ENCODE results near the gene NTMT1.
A peak's percentile ranks its signal among the peaks of the same experiment; 100 is the strongest.

NTMT1 gene

DNA sequence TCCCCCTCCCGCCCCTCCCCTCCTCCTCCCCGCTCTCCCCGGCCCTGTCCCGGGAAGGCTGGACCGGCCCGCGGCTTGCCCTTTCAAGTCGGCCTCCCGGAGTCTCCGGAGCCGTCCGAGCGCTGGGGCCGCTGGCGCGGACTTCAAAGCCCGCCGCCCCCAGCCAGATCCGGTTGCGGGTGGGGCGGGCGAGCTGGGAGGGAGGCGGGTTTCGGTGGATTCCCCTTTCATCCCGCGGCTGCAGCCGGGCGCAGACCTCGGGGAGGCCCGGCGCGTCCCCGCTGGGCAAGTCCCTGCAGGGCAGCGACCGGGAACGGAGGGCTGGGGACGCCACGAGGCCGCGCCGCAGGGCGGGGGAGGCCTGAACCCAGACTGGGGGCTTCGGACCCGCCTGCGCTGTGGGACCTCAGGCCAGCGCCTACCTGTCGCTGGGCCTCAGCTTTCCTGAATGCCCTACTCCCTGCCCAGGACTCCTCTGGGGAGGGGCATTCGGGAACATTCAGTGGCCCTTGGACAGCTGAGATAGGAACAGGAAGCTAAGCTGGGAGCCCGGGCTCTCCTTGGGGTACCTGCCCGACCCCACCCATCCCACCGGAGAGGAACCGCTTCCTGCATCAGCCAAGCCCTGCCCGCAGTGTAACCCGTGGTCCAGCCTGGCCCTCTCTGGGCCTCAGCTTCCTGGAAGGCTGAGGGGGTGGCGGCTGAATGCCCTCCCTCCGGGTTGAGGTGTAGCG, 28.4 kb upstream of the NTMT1 start:
- no peak for DNase-seq

DNA sequence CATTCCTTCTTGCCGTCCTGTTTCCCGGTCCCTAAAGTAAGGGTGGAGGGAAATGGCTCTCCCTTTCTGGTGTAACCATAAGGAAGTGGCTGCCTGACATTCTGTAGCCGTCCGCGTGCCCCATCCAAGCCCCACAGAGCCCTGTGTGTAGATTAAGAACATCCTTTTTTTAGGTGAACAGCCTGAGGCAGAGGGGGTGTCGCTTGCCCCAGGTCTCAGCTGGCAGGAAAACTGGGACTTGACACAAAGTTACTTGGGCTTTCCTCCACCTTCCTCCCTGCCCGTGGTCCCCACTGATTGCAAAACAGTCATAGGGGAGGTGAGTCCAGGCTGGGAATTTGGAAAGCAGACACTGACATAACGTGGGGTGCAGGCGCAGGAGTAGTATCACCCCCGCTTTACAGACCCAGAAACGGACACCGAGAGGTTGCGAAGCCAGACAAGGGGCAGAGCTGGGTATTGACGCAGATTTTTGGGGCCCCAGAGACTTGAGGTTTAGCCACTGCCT, 27.8 kb upstream of the NTMT1 start:
- no peak for DNase-seq

DNA sequence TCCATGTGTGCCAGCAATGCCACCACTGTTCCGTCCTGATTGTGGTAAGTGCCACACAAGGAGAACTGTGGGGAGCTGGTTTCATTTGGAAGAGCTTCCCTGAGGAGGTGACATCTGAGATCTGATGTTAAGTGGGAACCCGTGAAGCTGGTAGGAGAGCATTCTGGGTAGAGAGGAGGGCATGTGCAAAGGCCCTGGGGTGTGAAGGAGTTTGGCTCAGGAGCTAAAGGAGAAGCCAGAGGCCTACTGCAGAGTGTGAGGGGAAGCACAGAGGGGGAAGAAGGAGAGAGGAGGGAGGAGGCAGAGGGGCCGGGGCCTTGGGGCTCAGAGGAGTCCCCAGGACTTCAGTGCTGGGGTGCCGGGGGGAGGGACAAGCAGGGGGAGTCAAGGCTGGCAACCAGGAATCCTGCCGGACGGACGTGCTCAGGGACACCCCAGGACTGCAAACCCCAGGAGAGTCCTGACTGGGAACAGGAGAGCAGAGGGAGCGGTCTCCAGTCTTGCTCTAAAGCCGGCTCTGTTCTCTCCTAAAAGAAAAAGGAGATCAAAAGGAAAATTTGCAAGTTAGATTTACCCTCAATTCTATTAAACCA, 24.8 kb upstream of the NTMT1 start:
- DNase-seq = no peak

DNA sequence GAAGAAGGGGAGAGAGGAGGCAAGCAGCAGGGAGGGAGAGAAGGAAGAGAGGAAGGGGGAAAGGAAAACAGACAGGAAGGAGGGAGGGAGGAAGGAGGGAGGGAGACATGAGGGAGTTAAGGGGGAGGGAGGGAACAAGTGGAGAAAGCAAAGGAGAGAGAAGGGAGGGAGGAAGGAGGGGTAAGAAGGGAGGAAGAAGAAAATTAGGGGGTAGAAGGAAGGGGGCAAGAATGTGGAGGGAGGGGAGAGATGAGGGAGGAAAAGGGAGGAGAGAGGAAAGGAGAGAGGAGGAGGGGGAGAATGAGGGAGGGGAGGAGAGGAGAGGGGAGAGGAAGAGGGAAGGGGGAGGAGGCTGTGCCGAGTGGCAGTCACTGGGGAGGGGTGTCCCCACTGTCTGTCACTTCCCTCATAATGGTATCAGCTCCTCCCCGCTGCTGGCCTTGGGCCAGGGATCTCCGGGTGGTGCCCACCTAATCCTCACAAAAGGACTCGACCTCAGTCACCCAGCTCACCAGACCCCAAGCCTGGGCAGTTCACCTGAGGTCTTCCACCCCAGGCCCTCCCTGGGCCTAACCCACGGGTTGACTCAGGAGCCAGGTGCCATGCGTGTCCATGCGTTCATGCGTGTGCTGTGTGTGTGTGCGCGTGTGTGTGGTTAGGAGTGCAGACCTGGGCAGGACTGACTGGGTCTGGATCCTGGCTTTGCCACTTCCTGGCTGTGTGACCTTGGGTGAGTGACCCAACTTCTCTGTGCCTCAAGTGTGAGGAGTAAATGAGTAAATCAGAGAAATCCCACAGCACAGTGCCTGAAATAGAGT, 23.2 kb upstream of the NTMT1 start:
- no peak for DNase-seq

DNA sequence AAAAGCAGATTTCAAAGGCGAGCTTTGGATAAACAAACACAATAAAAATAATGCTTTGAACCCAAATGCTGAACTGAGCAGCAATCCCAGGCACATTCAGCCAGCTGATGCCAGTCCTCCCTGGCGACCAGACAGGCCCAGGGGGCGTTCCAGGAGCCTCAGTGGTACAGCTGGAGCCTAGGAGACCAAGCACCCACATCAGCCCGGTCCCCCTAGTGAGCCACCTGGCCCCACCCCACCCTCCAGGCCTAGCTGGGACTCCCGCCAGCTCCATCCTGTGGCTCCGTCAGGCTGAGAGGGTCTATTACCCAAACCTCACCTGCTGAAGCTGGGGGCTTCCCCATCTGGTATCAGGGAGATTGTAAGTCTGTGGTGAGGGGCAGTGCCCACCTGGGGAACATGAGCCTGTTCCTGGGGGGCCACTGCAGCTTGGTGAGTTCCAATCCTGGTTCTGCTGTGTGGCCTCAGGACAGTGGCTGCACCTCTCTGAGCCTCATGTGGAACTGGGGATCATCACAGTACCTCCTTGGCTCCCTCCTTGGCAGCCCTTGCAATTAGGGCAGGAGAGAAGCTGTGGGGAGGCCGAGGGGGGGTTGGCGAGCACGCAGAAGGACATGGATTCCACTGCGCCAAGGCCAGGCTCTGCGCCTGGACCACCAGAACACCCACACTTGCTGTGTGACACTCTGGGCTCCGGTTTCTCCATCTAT, 21.8 kb upstream of the NTMT1 start:
- no peak for DNase-seq

DNA sequence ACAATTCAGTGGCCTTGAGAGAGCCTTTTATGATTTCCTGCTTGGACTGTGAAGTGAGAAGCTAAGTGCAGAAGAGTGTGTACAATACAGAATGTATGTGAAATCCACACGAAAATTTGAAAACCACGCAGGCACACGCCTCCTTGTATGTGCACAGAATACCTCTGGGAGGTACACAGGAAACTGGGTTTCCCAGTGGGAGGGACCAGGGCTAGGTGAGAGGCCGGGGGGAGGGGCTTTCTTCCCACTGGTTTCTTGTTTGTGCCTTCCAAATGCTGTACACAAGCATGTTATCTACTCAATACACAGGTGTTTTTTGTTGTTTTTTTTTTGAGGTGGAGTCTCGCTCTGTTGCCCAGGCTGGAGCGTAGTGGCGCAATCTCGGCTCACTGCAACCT, 21.2 kb upstream of the NTMT1 start:
- DNase-seq = no peak

DNA sequence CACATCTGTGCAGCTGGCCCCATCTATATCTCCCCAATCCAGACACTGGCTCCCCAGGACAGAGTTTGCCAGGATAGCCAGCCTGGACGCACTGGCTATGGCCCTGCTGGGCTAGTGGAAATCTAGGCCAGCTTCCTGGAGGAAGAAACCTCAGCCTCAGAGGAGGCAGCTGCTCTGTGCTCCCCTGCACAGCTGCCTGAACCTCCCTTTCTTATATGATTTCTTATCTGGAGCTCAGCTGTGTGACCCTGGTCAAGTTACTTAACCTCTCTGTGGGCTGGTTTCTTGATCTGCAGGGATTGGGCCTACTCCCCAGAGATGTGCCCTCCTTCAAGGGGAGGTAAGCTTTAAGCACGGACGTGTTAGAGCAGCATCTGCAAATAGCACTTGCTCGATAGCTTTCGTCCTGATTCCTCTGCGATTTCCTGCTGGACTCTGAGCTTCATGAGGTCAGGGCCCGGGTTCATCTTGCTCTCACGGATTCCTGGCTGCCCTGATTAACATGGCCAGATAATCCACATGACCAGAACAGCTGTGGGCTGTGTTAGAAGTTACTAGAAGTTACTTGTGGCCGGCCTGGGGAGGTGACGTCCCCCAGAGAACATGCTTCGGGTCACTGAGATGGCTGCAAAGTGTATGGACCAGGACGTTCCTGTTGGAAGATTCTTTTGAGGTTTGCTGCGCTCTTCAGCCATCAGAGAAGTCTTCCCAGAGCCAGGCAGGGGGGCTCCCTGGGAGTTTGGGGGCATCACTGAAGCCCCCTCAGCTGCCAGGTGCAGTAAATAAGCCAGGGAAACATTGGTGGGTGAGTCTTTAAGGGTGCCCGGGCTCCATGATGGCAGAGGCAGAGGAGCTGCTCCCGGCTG, 19.6 kb upstream of the NTMT1 start:
- DNase-seq = no peak

DNA sequence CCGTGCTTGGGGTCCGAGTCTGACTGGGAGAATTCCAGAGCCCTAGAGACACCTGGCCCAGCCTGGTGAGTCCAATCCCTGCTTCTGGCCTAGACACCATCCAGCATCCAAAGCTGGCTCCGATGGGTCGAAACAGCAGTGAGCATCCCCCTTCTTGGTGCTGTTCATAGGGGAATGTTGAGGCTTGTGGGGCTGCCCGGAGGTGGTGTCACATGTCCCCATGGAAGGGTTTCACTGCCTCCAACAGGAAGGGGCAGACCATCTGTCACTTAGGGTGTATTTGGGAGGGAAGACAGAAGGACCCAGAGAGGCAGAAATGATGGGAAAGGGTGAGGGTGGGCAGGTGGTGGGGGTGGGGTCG, 19.0 kb upstream of the NTMT1 start:
- no peak for DNase-seq

DNA sequence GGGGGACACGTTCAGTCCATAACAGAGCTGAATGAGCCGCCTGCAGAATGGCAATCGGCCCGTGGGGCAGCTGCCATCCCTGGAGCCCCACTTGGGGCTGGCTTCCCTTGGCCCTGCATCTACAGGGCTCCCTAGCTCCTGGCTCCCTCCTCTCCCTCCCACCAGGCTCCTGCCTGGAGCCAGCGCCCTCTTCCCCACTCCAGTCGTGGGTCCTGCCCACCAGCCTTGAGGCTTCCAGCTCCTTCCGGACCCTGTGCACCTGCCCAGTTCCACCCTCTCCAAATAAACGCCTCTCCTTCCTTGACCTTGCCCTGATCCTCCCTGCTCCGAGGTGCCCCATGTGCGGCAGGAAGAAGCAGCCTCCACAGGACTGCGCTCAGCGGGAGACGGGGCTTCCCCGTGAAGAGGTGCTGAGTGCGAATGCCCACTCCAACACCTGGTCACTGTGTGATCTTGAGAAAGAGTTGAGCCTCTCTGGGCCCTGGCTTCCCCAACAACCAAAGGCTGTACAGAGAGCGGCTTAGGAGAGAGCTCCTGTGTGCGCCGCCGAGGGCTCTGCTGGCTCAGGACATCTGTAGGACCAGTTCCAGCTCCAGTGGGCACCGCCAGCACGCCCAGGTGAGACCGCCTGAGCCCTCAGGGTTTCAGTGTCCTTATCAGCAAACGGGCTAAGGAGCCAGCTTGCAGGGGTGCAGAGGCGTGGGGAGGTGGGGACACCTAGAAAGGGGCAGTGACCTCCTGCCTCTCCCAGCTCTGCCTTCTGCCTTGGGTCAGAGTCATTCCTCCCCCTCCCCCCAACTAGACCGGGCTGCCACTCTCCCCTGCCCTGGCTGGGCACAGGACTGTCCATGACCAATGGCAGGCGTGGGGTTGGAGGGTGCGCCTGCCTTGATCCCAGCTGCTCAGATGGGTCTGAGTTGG, 17.1 kb upstream of the NTMT1 start:
- DNase-seq = no peak

DNA sequence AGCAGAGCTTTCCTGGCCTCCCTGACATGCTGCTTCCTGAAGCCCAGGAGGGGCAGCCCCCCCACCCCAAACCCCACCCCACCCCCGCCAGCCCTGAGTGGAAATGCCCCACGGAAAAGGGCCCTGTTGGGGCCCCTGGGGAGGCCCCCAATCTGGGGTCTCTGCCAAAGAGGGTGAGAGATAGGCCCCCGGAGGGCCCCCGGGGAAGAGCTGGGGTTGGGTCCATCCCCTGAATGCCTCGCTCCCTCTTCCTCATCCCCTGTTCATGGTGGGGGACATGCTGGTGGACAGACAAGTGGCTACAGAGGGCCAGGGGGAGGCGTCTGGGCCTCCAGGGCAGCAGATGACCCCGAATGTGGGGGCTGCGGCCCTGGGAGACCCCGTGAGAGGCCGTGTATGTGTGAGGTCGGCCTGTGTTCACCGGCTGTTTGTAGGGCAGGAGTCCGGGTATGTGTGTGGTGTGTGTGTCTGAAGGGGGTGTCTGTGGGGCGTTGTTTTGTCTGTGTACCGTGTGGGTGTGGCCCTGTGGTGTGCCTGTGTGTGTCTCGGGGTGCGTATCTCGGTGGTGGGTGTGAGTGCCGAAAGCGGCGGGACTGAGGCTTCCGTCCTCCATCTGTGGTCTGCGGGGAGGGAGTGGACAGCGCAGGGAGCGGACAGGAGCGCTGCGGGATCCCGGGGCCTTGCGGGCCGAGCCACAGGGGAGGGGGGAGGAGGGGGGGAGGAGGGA, 16.3 kb upstream of the NTMT1 start:
- peak; percentile 33 for DNase-seq

DNA sequence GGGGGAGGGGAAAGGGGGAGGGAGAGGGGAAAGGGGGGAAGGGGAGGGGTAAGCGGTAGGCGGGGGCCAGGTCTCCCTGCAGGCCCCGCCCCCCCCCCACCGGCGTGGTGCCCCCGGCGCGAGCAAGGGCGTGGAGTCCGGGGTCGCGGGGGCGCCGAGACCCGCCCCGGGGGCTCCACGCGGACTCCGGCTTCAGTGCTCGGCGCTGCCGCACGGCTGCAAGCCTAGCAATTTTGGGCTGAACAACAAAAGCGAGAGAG, 15.8 kb upstream of the NTMT1 start:
- DNase-seq = no peak

DNA sequence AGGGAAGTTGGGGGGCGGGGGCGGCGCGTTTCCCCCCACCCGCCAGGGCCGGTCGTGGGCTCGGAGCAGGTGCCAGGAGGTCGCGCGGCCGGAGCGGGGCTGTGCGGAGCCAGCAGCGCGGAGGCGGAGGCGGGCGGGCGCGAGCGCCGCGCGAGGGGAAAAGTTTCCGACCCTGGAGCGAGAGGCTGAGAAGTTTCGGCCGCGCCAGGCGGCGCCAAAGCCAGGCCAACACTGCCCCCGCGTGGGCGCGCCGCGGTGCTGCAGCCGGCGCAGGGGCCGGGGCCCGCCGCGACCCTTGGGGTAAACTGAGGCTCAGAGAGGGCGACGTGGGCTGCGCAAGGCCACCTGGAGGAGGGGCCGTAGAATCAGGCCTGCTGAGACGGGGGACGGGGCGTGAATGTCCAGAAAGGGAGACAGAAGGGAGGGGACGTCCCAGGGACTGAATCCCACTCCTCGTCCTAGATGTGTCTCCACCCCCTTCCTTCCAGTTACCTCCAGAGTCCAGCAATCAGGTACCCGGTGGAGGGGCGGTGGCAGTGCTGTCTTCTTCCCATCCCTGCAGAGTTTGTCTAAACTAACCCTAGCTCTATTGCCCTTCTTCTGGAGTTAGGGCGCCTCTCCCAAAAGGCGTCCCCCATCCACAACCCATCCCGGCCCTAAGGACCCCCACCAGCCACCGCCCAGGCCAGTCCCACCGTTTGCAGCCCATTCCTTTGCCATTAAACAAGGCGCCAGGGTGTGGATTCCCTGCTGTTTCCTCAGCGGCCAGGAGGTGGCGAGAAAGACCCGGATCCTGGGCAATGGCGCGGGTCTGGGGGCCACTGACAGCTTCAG, 15.3 kb upstream of the NTMT1 start:
- peak; percentile 72 for DNase-seq

DNA sequence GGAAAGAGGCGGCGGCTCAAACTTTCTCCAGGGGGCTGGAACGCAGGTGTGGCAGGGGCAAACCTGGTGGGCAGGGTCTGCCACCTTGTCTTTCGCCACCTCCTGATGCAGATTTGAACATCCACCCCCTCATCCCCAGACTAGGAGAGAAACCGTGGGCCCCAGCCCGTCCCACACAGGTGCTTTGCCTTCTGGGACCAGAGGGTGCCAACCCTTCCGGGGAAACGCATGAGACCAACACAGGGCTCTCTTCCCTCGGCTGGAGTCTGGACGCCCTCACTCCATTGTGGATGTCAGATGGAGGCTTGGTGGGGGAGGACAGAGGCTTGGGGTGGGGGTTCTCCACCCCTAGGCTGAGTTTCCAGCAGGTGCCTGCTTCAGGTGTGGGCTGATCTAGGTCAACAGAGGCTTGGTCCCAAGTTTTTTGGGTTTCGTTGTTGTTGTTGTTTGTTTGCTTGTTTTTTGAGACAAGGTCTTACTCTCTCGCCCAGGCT, 14.6 kb upstream of the NTMT1 start:
- no peak for DNase-seq

DNA sequence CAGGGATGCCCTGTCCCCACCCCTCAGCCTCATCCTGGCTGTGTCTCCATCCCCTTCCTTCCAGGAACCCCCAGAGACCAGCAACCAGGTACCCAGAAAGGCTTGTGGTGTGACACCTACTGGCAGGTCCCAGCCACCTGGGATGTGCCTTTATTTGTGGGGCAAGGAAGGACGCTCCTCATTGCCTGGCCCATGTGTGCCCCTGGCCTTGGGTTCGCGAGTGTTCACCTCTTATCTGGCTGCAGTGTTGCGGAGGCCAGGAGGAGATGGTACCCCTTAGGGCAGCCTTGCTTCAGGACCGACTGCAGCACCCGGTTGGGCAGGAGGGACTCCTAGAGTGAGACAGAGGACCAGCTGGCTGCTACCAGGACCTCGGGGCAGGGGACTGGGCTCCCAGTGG, 13.8 kb upstream of the NTMT1 start:
- DNase-seq = no peak

DNA sequence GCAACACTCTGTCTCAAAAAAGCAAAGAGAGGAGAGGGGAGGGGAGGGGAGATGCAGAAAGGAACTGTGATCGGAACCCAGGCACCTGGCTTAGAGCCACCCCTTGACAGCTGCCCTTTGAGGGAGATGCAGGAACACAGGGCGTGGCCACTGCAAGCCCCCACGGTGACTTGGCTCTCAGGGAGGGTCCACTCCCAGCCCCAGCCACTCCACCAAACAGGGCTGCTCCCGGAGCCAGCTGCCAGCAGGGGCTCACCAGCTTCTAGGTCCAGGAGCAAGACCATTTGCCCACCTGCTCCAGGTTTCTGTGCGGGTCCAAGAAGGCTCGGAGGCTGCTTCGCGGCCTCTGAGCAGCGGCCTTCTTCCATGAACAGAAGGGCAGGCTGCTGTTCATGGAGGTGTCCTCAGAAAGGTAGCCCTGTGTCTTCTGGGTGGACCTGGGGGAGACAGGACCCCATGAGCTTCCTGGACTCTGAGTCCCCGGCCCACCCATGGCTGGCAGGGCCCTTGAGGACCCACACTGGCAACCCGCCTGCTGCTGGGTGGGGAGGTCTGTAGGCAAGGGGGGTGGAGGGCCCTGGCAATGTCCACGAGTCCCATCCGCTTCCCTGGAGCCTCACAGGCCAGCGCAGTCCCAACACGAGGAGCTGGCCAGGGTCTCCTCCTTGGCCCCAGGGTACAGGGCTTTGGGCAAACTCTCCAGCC, 13.0 kb upstream of the NTMT1 start:
- DNase-seq = no peak

DNA sequence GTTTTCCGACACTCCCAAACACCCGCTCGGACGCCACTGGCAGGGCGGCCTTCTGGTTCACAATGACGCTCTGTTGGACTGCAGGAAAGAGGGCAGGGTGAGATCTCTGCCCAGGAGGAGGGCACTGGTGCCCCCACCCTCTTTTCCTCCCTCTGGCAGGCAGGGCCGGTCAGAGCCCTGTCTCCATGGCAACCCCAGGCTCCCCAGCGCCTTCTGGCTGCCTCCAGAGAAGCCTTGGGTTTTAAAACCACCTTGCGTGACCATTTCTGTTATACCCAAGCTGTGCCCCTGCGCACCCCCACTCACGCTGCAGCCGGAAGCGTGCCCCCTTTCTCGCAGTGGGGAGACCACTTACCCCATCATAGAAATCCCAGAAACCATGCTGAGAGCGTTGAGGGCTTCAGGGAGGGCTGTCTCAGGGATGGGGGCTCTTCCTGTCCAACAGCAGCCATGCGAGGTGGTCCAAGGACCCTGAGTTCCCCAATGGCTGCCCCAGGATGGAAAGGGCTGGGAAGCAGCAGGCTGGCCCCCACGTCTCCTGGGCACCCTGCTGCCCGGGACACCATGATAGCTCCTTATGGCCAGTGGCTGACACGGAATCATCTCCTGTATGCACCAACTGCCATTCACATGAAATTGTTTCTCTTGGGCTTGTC, 12.3 kb upstream of the NTMT1 start:
- no peak for DNase-seq

DNA sequence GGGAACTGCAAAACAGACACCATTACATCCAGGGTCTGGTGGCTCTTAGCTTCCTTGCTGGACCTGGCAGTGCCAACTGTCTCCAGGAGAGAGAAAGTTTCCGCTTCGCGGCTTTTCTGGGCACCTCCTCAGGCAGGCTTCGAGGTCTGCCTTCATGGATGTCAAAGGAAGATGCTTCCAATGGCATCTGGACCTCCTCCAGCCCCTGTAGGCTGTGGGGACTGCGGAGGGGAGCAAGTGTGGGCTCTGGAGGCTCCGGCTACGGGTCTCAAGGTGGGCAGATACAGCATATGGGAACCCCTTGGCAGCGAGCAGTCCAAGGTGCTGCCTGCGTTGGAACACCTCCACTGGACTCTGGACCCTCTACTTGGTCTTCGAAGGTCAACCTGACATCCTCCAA, 11.0 kb upstream of the NTMT1 start:
- no peak for DNase-seq

Measured in activated naive CD4-positive, alpha-beta T cell treated with anti-CD3 and anti-CD28 coated beads, Interleukin-2, amount 50 U/mL, for 16 hours (primary cell).